IMR-90 (cell line): ENCODE measurements around the gene GPC6.

ENCODE experiments used
- BHLHE40 ChIP-seq: fragments of 150-350 bp; IDR thresholded peaks from 2 replicates; pipeline ENCODE4 v1.6.1; 2016; ENCODE audit warnings: mild to moderate bottlenecking, low read depth, low read length
- CEBPB ChIP-seq: IDR thresholded peaks from 2 replicates; pipeline ENCODE4 v1.6.1; 2012; ENCODE audit warnings: low read depth, low read length, improper control_type of control experiment
- CTCF ChIP-seq: conservative IDR thresholded peaks from 2 replicates; pipeline ENCODE4 v1.5.1; 2012; ENCODE audit warnings: mild to moderate bottlenecking, low read depth, low read length, improper control_type of control experiment
- MXI1 ChIP-seq: IDR thresholded peaks from 2 replicates; pipeline ENCODE4 v1.6.1; 2012; ENCODE audit warnings: low read depth, mild to moderate bottlenecking, low read length, moderate library complexity, borderline replicate concordance
- POLR2A ChIP-seq: IDR thresholded peaks from 2 replicates; pipeline ENCODE4 v1.6.1; 2012; ENCODE audit warnings: mild to moderate bottlenecking, low read depth, low read length
- RCOR1 ChIP-seq: IDR thresholded peaks from 2 replicates; pipeline ENCODE4 v1.6.1; 2012; ENCODE audit warnings: mild to moderate bottlenecking, low read length, improper control_type of control experiment; ENCODE audit not compliant: insufficient replicate concordance
- SMC3 ChIP-seq: fragments of 150-350 bp; IDR thresholded peaks from 2 replicates; pipeline ENCODE4 v1.6.1; 2016; ENCODE audit warnings: low read depth, mild to moderate bottlenecking, antibody characterized with exemption, low read length, moderate library complexity
- USF2 ChIP-seq: fragments of 150-350 bp; IDR thresholded peaks from 2 replicates; pipeline ENCODE4 v1.6.1; 2017; ENCODE audit warnings: mild to moderate bottlenecking, antibody characterized with exemption, low read length, low read depth
- TF ChIP-seq, protein P1 (sequence below): fragments of 150-350 bp; IDR thresholded peaks from 2 replicates; pipeline ENCODE4 v1.6.1; 2016; ENCODE audit warnings: low read depth, mild to moderate bottlenecking, low read length, moderate library complexity, borderline replicate concordance

DNA sequence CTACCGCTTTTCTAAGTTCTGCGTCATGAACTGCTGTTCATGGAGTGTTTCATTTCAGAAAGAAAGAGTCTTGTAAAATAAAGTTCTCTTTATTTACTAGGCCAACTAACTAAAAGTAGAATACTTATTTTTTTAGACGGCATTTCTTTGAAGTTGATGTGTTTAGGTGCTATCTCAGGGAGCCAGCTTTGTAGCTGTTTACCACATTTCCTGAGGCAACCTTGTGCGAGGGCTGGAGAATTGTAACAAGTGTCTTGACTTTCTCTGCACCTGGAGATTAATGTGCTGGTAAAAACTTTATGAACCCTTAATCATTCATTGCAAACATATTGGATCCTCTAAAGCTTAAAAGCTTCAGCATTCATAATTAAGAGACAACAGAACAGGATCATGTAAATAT lies 229.3 kb downstream of the GPC6 start:
- TF ChIP-seq USF2 = no peak
- TF ChIP-seq CTCF = no peak
- TF ChIP-seq POLR2A = no peak
- TF ChIP-seq CEBPB = no peak
- no peak for TF ChIP-seq SMC3
- no peak for TF ChIP-seq MXI1
- no peak for TF ChIP-seq BHLHE40
- TF ChIP-seq RCOR1 = no peak
- TF ChIP-seq, protein P1, sequence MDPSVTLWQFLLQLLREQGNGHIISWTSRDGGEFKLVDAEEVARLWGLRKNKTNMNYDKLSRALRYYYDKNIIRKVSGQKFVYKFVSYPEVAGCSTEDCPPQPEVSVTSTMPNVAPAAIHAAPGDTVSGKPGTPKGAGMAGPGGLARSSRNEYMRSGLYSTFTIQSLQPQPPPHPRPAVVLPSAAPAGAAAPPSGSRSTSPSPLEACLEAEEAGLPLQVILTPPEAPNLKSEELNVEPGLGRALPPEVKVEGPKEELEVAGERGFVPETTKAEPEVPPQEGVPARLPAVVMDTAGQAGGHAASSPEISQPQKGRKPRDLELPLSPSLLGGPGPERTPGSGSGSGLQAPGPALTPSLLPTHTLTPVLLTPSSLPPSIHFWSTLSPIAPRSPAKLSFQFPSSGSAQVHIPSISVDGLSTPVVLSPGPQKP = no peak
